ENCODE results near the gene GH2.
"Not testable (repeated sequence)": the region's sequence is repeated elsewhere in the genome, so short reads cannot be mapped to it uniquely, and the experiment has no call there.

GH2 gene

DNA sequence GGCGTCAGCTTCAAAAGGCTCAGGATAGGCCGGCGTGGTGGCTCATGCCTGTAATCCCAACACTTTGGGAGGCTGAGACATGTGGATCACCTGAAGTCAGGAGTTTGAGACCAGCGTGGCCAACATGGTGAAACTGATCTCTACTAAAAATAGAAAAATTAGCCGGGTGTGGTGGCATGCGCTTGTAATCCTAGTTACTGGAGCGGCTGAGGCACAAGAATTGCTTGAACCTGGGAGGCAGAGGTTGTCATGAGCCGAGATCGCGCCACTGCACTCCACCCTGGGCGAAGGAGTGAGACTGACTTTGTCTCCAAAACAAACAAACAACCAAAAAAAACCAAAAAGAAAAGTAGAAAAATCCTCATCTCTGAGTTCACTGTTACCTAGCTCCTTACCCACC, 3.4 kb upstream of the GH2 start:
- not testable (repeated sequence) for H3K27ac ChIP-seq (ENCODE audit: low read depth, low read length); H4K5ac ChIP-seq (ENCODE audit: low read length); H3K79me2 ChIP-seq (ENCODE audit: control insufficient read depth, insufficient read depth, low read length); H2BK15ac ChIP-seq (replicated peaks; ENCODE audit: low read depth); H2AK5ac ChIP-seq (ENCODE audit: low read length); H3K23ac ChIP-seq (ENCODE audit: low read length); H2BK5ac ChIP-seq (ENCODE audit: low read length); H3K56ac ChIP-seq (ENCODE audit: low read length); H3K79me1 ChIP-seq (ENCODE audit: low read length); H3K18ac ChIP-seq (ENCODE audit: low read length); H3K4ac ChIP-seq (ENCODE audit: low read depth, low read length); H3K9ac ChIP-seq (ENCODE audit: low read length); DNase-seq; H3K27me3 ChIP-seq (ENCODE audit: insufficient read depth, low read length, poor library complexity); H3K4me3 ChIP-seq (ENCODE audit: low read length); H3K36me3 ChIP-seq (ENCODE audit: control insufficient read depth, insufficient read depth, low read length); H3K4me2 ChIP-seq (ENCODE audit: low read length); H3K4me1 ChIP-seq (ENCODE audit: control insufficient read depth, low read depth, low read length); H4K8ac ChIP-seq (ENCODE audit: low read depth, low read length); H2BK120ac ChIP-seq (ENCODE audit: low read depth, low read length)
- no CpG with 5 or more reads among the region's 11 CpGs for WGBS (ENCODE audit: extremely low coverage, insufficient coverage, low lambda C conversion rate)

DNA sequence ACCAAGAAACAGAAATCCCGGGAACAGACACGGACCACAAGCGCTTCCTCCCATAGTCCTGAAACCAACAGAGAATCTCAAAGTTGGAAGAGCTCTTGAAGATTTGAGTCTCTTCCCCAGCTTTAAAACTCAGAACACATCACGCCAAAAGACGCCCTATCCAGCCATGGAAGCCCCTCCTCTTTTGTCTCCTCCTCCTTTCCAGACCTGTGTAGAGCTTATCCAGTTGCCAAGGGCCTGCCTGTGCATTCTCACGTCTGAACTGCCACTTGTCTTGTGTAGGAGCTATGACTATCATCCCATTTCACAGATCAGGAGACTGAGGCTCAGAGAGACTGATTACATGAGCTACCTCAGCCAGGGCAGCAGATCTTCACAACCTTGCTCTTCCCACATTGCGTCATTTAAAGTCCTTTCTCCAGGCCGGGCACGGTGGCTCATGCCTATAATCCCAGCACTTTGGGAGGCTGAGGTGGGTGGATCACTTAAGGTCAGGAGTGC, 932 bp upstream of the GH2 start:
- H3K27ac ChIP-seq (ENCODE audit: low read depth, low read length); H3K4me1 ChIP-seq (ENCODE audit: control insufficient read depth, low read depth, low read length); H2BK15ac ChIP-seq (replicated peaks; ENCODE audit: low read depth); H4K8ac ChIP-seq (ENCODE audit: low read depth, low read length); H3K4ac ChIP-seq (ENCODE audit: low read depth, low read length); H3K36me3 ChIP-seq (ENCODE audit: control insufficient read depth, insufficient read depth, low read length); H2BK5ac ChIP-seq (ENCODE audit: low read length); H3K56ac ChIP-seq (ENCODE audit: low read length); H3K79me2 ChIP-seq (ENCODE audit: control insufficient read depth, insufficient read depth, low read length); H3K79me1 ChIP-seq (ENCODE audit: low read length); H3K27me3 ChIP-seq (ENCODE audit: insufficient read depth, low read length, poor library complexity); H3K4me3 ChIP-seq (ENCODE audit: low read length); H2AK5ac ChIP-seq (ENCODE audit: low read length); H3K9ac ChIP-seq (ENCODE audit: low read length); H3K18ac ChIP-seq (ENCODE audit: low read length); H4K5ac ChIP-seq (ENCODE audit: low read length); H3K4me2 ChIP-seq (ENCODE audit: low read length); H2BK120ac ChIP-seq (ENCODE audit: low read depth, low read length); H3K23ac ChIP-seq (ENCODE audit: low read length): not testable (repeated sequence)
- no CpG with 5 or more reads among the region's 9 CpGs for WGBS (ENCODE audit: extremely low coverage, insufficient coverage, low lambda C conversion rate)
- peak; percentile 19 for DNase-seq

DNA sequence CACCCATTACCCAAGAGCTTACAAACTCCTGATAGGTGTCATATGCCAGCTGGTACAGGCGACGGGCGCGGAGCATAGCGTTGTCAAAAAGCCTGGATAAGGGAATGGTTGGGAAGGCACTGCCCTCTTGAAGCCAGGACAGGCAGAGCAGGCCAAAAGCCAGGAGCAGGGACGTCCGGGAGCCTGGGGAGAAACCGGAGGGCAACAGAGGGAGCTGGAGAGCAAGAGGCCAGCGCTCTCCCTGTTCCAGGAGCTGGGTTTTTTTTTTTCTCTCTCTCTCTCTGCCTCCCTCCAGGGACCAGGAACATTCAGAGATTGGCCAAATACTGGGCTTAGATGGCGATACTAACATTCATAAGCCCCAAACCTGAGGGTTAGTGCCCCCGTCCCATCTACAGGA, 407 bp downstream of the GH2 start:
- not testable (repeated sequence) for H3K79me2 ChIP-seq (ENCODE audit: control insufficient read depth, insufficient read depth, low read length); H3K79me1 ChIP-seq (ENCODE audit: low read length); H3K4me3 ChIP-seq (ENCODE audit: low read length); H3K23ac ChIP-seq (ENCODE audit: low read length); H3K4ac ChIP-seq (ENCODE audit: low read depth, low read length); H2BK120ac ChIP-seq (ENCODE audit: low read depth, low read length); H2BK15ac ChIP-seq (replicated peaks; ENCODE audit: low read depth); H3K18ac ChIP-seq (ENCODE audit: low read length); H4K5ac ChIP-seq (ENCODE audit: low read length); H3K27me3 ChIP-seq (ENCODE audit: insufficient read depth, low read length, poor library complexity); H3K4me1 ChIP-seq (ENCODE audit: control insufficient read depth, low read depth, low read length); H3K4me2 ChIP-seq (ENCODE audit: low read length); H4K8ac ChIP-seq (ENCODE audit: low read depth, low read length); H2AK5ac ChIP-seq (ENCODE audit: low read length); H2BK5ac ChIP-seq (ENCODE audit: low read length); H3K27ac ChIP-seq (ENCODE audit: low read depth, low read length); H3K36me3 ChIP-seq (ENCODE audit: control insufficient read depth, insufficient read depth, low read length)
- H3K56ac ChIP-seq (ENCODE audit: low read length), result peak overlapping the region; percentile 49
- peak; percentile 91 for DNase-seq
- no CpG with 5 or more reads among the region's 11 CpGs for WGBS (ENCODE audit: extremely low coverage, insufficient coverage, low lambda C conversion rate)
- peak overlapping the region; percentile 21 for H3K9ac ChIP-seq (ENCODE audit: low read length)

DNA sequence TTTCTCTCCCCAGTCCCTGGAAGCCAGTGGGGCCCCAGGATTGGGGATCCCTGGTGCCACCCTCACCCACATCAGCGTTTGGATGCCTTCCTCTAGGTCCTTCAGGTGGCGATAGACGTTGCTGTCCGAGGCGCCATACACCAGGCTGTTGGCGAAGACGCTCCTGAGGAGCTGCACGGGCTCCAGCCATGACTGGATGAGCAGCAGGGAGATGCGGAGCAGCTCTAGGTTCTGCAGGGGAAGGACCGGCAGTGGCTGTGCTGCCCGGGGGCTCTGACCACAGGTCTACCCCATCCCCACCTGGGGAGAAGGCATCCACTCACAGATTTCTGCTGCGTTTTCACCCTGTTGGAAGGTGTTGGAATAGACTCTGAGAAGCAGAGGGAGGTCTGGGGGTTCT, 1.0 kb downstream of the GH2 start:
- H3K79me1 ChIP-seq (ENCODE audit: low read length), result no peaks in the 10 kb centered on the region
- DNase-seq, result peak; percentile 40
- no peak overlapping the region for H3K4me2 ChIP-seq (ENCODE audit: low read length)
- no peaks in the 10 kb centered on the region for H3K79me2 ChIP-seq (ENCODE audit: control insufficient read depth, insufficient read depth, low read length)
- H2BK5ac ChIP-seq (ENCODE audit: low read length), result no peak overlapping the region
- no peak overlapping the region for H3K23ac ChIP-seq (ENCODE audit: low read length)
- no peaks in the 10 kb centered on the region for H3K36me3 ChIP-seq (ENCODE audit: control insufficient read depth, insufficient read depth, low read length)
- H3K9ac ChIP-seq (ENCODE audit: low read length), result no peak overlapping the region
- H3K4me1 ChIP-seq (ENCODE audit: control insufficient read depth, low read depth, low read length), result peaks cover 3% of the 10 kb centered on the region
- no peak overlapping the region for H2BK120ac ChIP-seq (ENCODE audit: low read depth, low read length)
- WGBS (ENCODE audit: extremely low coverage, insufficient coverage, low lambda C conversion rate), result no CpG with 5 or more reads among the region's 12 CpGs
- no peak overlapping the region for H4K5ac ChIP-seq (ENCODE audit: low read length)
- H3K18ac ChIP-seq (ENCODE audit: low read length), result no peak overlapping the region
- H2BK15ac ChIP-seq (replicated peaks; ENCODE audit: low read depth), result no peak overlapping the region
- no peak overlapping the region for H3K27ac ChIP-seq (ENCODE audit: low read depth, low read length)
- no peak overlapping the region for H2AK5ac ChIP-seq (ENCODE audit: low read length)
- H4K8ac ChIP-seq (ENCODE audit: low read depth, low read length), result no peak overlapping the region
- no peak overlapping the region for H3K56ac ChIP-seq (ENCODE audit: low read length)
- H3K4ac ChIP-seq (ENCODE audit: low read depth, low read length), result no peak overlapping the region
- no peaks in the 10 kb centered on the region for H3K27me3 ChIP-seq (ENCODE audit: insufficient read depth, low read length, poor library complexity)
- no peak overlapping the region for H3K4me3 ChIP-seq (ENCODE audit: low read length)

DNA sequence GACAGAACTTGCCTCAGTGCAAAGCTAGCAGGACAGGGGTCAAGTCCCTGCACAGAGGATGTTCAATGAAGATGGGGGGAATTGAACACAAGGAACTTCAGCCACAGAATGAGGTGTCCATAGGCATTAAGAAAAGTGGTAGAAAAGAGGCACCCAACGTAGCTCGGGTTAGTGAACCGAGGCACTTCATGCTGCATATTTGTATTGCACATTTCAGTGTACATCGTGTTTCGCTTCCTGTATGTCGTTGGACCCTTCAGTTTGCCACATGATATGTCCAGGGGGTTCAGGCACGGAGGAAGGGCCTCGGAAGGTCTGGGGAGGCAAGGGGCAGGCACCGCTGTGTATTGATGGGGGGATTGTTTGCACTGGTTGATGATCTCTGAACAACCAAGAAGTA, 3.3 kb downstream of the GH2 start:
- H3K79me1 ChIP-seq (ENCODE audit: low read length); H3K27ac ChIP-seq (ENCODE audit: low read depth, low read length); H3K4me2 ChIP-seq (ENCODE audit: low read length); H4K8ac ChIP-seq (ENCODE audit: low read depth, low read length); H3K56ac ChIP-seq (ENCODE audit: low read length); H2BK120ac ChIP-seq (ENCODE audit: low read depth, low read length); H3K9ac ChIP-seq (ENCODE audit: low read length); H3K4ac ChIP-seq (ENCODE audit: low read depth, low read length); H3K23ac ChIP-seq (ENCODE audit: low read length); H3K4me3 ChIP-seq (ENCODE audit: low read length); H4K5ac ChIP-seq (ENCODE audit: low read length); H2BK5ac ChIP-seq (ENCODE audit: low read length); DNase-seq; H3K36me3 ChIP-seq (ENCODE audit: control insufficient read depth, insufficient read depth, low read length); H3K18ac ChIP-seq (ENCODE audit: low read length); H3K79me2 ChIP-seq (ENCODE audit: control insufficient read depth, insufficient read depth, low read length); H2AK5ac ChIP-seq (ENCODE audit: low read length); H3K4me1 ChIP-seq (ENCODE audit: control insufficient read depth, low read depth, low read length); H2BK15ac ChIP-seq (replicated peaks; ENCODE audit: low read depth); H3K27me3 ChIP-seq (ENCODE audit: insufficient read depth, low read length, poor library complexity): not testable (repeated sequence)
- WGBS (ENCODE audit: extremely low coverage, insufficient coverage, low lambda C conversion rate), result no CpG with 5 or more reads among the region's 9 CpGs

DNA sequence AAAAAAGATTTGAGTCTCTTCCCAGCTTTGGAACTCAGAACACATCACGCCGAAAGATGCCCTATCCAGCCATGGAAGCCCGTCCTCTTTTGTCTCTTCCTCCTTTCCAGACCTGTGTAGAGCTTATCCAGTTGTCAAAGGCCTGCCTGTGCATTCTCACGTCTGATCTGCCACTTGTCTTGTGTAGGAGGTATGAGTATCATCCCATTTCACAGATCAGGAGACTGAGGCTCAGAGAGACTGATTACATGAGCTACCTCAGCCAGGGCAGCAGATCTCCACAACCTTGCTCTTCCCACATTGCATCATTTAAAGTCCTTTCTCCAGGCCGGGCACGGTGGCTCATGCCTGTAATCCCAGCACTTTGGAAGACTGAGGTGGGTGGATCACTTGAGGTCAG, 7.1 kb downstream of the GH2 start:
- H3K36me3 ChIP-seq (ENCODE audit: control insufficient read depth, insufficient read depth, low read length); H3K27me3 ChIP-seq (ENCODE audit: insufficient read depth, low read length, poor library complexity); H3K27ac ChIP-seq (ENCODE audit: low read depth, low read length); H3K79me2 ChIP-seq (ENCODE audit: control insufficient read depth, insufficient read depth, low read length); H2AK5ac ChIP-seq (ENCODE audit: low read length); H3K9ac ChIP-seq (ENCODE audit: low read length); H4K5ac ChIP-seq (ENCODE audit: low read length); H3K4ac ChIP-seq (ENCODE audit: low read depth, low read length); H3K23ac ChIP-seq (ENCODE audit: low read length); H3K4me1 ChIP-seq (ENCODE audit: control insufficient read depth, low read depth, low read length); H2BK5ac ChIP-seq (ENCODE audit: low read length); H4K8ac ChIP-seq (ENCODE audit: low read depth, low read length); H3K79me1 ChIP-seq (ENCODE audit: low read length); H3K18ac ChIP-seq (ENCODE audit: low read length); H3K4me3 ChIP-seq (ENCODE audit: low read length); H3K56ac ChIP-seq (ENCODE audit: low read length); DNase-seq; H2BK120ac ChIP-seq (ENCODE audit: low read depth, low read length); H2BK15ac ChIP-seq (replicated peaks; ENCODE audit: low read depth); H3K4me2 ChIP-seq (ENCODE audit: low read length): not testable (repeated sequence)
- no CpG with 5 or more reads among the region's 6 CpGs for WGBS (ENCODE audit: extremely low coverage, insufficient coverage, low lambda C conversion rate)
